Measurements from ENCODE around the gene ZNF467. TPM values are rescaled to one million over a fixed set of nuclear protein-coding genes. Genes with fewer than 3 reads are reported as not detected.

ZNF467 gene
- total RNA-seq, 2 donors from 2014 or later, result 6.0 to 7.9 TPM

GRCh38 chr7:149783386-149784250 is 10.2 kb upstream of the ZNF467 start:
- TF ChIP-seq CTCF (IDR thresholded peaks at IDR 0.05) (no peak), POLR2AphosphoS5 (IDR thresholded peaks at IDR 0.05) (no peak), POLR2A (IDR thresholded peaks at IDR 0.05) (no peak)
- 55% methylated on average over 22 of the region's 22 CpGs for WGBS
- H3K4me3 ChIP-seq, result no peak overlapping the region
- no peaks in the 10 kb centered on the region for H3K9me3 ChIP-seq
- H3K27ac ChIP-seq, result no peak overlapping the region
- no peaks in the 10 kb centered on the region for H3K36me3 ChIP-seq
- no peak for DNase-seq (ENCODE audit: low spot score)
- H3K27me3 ChIP-seq (replicated peaks; ENCODE audit: insufficient read depth), result peaks cover under 1% of the 10 kb centered on the region
- H3K4me1 ChIP-seq (replicated peaks), result no peaks in the 10 kb centered on the region
- intact Hi-C loops (cut with DNase I), result no loop called here

GRCh38 chr7:149782682-149783345 is 9.4 kb upstream of the ZNF467 start:
- DNase-seq (ENCODE audit: low spot score), result no peak
- no peak overlapping the region for H3K27ac ChIP-seq
- intact Hi-C loops (cut with DNase I), result no loop called here
- no peaks in the 10 kb centered on the region for H3K36me3 ChIP-seq
- no peak overlapping the region for H3K4me3 ChIP-seq
- H3K9me3 ChIP-seq, result no peaks in the 10 kb centered on the region
- WGBS, result 65% methylated on average over 18 of the region's 18 CpGs
- no peaks in the 10 kb centered on the region for H3K27me3 ChIP-seq (replicated peaks; ENCODE audit: insufficient read depth)
- no peak for TF ChIP-seq CTCF (IDR thresholded peaks at IDR 0.05)
- TF ChIP-seq POLR2A (IDR thresholded peaks at IDR 0.05), result no peak
- H3K4me1 ChIP-seq (replicated peaks), result no peaks in the 10 kb centered on the region

DNA sequence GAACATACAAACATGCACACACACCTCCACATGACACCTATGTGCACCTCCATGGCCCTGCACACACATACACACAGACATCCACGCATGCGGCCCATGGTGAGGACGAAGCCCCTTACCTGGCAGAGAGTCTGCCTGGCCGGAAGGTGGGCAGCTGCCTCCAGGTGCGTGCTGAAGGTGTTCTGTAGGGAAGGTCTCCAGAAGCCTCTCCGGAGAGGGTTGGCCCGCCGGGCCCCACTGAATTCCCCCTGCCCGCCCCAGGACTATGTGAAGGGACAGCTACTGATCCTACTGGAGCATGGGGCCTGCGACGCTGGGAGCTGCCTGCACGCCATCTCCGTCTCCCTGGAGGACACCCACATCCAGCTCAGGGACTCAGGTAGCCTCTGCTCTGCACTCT is 8.5 kb upstream of the ZNF467 start:
- Histone ChIP-seq H3K27ac (no peak overlapping the region), H3K9me3 (no peaks in the 10 kb centered on the region), H3K36me3 (no peaks in the 10 kb centered on the region), H3K4me3 (no peak overlapping the region), H3K4me1 (replicated peaks) (no peaks in the 10 kb centered on the region), H3K27me3 (replicated peaks; ENCODE audit: insufficient read depth) (no peaks in the 10 kb centered on the region)
- intact Hi-C loops (cut with DNase I), result no loop called here
- WGBS, result 95% methylated on average over 8 of the region's 13 CpGs
- DNase-seq (ENCODE audit: low spot score), result no peak
- TF ChIP-seq POLR2AphosphoS5 (IDR thresholded peaks at IDR 0.05), result no peak
- no peak for TF ChIP-seq POLR2A (IDR thresholded peaks at IDR 0.05)
- TF ChIP-seq CTCF (IDR thresholded peaks at IDR 0.05), result no peak

GRCh38 chr7:149780636-149781419 is 7.4 kb upstream of the ZNF467 start:
- intact Hi-C loops (cut with DNase I), result no loop called here
- Histone ChIP-seq H3K4me1 (replicated peaks) (no peaks in the 10 kb centered on the region), H3K27ac (no peak overlapping the region), H3K9me3 (no peaks in the 10 kb centered on the region), H3K4me3 (no peak overlapping the region), H3K36me3 (no peaks in the 10 kb centered on the region), H3K27me3 (replicated peaks; ENCODE audit: insufficient read depth) (no peaks in the 10 kb centered on the region)
- 77% methylated on average over 16 of the region's 16 CpGs for WGBS
- no peak for DNase-seq (ENCODE audit: low spot score)
- TF ChIP-seq CTCF (IDR thresholded peaks at IDR 0.05), result no peak
- TF ChIP-seq POLR2AphosphoS5 (IDR thresholded peaks at IDR 0.05), result no peak
- no peak for TF ChIP-seq POLR2A (IDR thresholded peaks at IDR 0.05)
